GM18909 (cell line): Measurements from ENCODE around the gene MYBPH.

Experiments
- ATAC-seq: cut with Tn5 transposase; IDR thresholded peaks from one replicate; pipeline ENCODE4 v1.9.1; 2021; ENCODE audit warnings: mild to moderate bottlenecking; ENCODE audit not compliant: unreplicated experiment, poor library complexity

MYBPH gene

DNA sequence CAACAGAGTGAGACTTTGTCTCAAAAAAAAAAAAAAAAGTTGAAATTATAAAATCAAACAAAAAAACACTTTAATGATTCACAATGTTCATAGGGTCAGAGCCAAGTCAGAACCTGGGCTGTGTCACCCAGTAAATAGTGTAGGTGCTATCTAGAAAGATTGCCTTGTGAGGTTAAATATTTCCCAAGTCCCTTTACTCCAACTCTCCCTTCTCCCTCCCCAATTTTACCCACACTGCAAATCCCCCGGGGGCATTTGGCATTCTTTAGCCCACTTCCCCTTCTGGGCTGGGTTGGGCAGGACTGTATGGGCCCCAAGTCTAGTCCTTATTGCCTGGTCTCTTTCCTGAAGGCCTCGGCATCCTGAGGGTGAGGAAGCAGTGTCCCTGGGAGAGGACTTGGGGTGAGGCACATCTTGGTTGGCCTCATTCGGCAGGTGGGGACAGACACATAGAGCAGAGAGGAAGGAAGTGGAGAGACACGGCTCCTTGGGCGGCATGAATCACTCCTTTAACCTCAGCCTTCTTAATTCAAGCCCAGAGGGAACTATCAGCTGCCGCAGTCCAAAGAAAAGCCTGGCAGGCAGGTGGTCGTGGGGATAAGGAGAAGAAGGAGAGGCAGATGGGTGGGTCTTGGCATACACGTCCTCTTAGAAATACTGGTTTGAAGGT, 39.9 kb downstream of the MYBPH start:
- no peak for ATAC-seq

DNA sequence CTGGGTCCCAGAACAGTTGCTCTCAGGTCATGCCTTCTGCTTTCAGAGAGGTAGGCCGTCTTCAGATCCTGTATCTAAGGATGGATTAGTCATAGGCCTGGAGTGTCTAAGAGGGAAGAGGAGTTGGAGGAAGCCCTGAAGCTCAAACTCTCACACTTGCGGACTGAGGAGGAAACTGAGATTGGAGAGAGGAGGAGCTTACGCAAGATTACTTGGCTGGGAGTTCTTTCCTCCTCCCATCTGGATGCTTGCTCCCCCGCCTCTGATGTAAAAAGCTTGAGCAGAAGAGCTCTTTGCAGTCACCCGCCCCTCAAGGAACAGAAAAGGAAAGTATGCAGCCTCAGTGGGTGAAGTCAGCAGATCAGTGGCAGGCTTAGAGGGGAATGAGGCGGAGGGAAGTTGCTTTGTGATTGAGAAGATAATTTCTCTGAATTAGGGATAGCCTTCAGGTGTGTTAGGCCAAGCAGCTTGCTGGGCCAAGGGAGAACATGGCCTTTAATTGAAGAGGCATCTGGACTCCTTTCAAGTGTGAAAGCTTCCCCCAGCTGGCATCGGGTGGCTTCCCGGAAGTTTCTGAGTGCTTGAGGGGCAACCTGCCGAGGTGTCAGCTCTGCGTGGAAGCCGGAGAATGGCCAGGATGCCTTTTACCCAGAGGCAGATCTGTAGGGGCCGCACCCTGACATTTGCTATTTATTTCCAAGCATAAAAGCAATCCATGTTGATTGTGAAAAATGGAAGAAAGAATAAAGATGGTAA, 41.5 kb downstream of the MYBPH start:
- ATAC-seq, result no peak

DNA sequence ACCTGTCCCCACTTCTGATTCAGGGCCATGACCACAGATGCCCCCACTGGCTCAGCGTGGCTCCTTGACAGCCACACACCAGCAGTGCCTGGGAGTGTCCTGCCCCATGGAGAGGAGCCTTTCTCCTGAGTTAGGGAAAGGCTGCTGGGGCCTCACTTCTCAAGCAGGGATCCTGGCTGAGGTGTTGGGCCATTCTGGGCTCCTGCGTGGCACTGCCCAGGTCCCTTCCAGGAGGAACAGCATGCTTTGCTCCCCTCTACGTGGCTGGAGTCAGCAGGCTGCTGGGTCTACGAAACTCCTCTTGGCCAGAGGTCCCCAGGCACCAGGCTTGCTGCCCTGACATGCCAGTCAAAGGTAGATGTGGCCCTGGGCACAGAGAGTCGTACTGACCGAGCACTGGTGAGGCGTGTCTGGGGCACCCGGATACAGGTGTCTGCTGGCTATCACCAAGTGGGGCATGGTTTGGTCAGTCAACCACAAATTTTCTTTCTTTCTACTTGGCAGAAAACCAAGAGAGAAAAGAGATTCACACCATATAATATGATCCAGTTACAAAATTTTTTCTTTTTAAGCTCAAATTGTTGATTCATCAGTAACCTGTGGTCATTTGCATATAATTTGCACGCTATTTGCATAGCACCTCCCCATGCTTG, 44.0 kb downstream of the MYBPH start:
- no peak for ATAC-seq

DNA sequence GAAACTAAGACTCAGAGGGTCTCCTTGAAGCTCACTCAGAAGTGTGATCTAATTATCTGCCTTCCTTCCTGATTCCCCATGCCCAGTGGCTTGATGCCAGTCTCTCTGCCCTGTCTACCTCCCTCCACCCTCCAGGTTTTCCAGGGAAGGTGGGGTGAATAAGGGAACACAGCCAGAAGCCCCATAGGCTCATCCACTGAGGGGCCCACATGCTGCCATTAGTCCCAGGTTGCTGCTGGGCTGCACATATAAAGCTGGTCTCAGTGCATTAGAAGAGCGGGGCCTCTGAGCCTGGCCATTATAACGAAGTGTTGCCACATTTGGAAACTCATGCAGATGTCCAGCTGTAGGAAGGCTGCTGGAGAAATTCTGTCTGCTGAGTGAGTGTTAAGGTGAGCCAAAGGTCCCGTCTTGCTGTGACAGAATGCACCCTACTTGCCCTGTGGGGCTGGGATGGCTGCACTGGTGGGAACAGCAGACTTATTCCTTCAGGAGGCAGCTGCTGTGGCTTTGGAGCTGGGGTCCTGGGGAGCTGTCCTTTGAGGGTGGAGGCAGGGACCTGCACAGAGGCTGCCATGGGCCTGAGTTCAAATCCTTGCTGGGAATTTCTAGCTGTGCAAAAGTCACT, 45.2 kb downstream of the MYBPH start:
- ATAC-seq, result no peak

DNA sequence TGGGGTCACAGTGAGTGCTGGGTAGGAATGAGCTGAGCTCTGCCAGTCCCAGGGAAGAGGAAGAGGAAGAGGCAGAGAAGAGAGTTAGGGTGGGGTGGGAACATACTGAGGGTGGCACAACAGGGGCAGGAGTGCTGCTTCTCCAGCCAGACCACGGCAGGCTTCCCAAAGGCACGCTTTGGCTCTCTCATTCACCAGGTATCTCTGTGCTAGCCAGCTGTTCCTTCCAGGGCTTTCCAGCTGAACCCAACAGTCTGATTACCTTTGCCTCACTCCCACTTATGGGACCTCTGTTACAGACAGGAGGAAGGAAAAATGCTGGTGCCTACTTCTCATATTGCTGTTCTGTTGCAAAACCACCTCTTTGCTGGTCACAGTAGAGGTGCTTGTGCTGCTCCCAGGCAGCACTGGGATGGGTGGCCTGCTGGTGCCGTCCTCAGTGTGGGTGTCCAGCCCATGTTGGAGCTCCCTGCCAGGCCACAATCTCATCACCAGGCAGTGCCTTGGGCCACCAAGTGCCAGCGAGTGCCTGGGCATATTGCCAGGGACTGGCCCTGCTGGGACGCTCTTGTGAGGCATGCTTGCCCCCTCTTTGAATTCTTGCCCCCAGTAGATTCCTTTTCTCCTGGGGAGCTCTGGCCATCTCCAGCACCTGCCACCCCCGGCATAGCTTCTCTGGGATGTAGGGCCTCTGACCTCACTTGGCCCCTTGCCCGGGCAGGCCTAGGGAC, 46.0 kb downstream of the MYBPH start:
- ATAC-seq, result no peak

DNA sequence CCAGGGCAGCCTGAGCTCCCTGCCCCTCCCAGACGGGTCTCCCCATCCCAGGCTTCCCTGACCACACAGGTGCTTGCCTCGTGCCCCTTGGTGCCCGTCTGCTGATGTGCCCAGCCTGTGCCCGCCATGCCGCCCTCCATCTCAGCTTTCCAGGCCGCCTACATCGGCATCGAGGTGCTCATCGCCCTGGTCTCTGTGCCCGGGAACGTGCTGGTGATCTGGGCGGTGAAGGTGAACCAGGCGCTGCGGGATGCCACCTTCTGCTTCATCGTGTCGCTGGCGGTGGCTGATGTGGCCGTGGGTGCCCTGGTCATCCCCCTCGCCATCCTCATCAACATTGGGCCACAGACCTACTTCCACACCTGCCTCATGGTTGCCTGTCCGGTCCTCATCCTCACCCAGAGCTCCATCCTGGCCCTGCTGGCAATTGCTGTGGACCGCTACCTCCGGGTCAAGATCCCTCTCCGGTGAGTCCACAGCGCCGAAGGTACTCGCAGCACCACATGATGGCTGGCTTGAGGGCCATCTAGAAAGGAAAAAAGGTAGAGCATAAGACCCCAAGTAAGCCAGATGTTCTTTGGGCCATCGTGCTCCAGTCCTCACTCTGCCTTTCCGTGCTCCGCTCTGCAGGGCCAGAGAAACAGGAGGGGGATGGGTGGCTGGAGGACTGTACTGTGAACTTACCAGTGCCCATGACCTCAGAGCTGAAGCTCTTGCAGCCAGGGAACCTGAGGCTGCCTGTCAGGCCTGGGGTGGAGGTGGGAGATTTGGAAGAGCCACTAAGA, 46.7 kb downstream of the MYBPH start:
- no peak for ATAC-seq

DNA sequence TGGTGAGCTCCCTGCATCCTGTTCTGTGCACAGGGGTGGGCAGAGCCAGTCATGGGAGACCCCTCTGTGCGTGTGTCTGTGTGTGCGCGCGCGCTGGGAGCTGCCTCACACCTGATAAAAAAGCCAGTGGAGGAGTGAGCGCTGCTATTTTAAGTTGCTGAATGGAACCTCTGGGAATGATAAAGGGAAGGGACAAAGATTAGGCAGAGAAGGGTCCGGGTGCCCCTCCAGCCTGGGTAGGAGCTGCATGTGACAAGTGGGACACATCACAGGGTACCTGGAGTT, 47.3 kb downstream of the MYBPH start:
- no peak for ATAC-seq

DNA sequence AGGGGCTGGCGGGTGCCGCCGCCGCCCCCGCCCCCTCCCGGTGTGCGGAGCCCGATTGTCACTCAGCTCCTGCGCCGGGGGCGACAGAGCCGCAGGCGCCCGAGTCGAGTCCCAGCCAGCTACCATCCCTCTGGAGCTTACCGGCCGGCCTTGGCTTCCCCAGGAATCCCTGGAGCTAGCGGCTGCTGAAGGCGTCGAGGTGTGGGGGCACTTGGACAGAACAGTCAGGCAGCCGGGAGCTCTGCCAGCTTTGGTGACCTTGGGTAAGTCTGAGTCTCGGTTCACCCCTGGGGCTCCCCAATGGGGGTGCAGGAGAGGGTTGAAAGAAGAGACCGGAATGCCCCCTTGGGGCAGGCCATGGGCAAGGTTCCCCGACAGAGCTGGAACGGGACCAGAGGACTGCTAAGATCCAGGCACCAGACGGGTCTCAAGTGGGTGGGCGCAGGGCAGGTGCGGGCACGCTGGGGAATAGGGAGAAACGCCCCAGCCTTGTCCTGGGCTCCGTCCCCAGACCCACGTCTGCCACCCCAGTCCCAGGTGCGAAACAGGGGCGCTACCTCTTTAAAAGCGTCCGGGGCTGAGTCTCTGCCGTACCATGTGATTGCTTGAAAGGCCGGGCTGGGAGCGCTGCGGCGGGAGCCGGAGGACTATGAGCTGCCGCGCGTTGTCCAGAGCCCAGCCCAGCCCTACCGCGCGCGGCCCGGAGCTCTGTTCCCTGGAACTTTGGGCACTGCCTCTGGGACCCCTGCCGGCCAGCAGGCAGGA, 47.8 kb downstream of the MYBPH start, which contains the start of gene ADORA1:
Gene ADORA1, plus strand, starts transcription at position 61 of the 765 bp plus-strand sequence. CDS start 1,116 bp downstream, outside the sequence.
- ATAC-seq, result no peak

DNA sequence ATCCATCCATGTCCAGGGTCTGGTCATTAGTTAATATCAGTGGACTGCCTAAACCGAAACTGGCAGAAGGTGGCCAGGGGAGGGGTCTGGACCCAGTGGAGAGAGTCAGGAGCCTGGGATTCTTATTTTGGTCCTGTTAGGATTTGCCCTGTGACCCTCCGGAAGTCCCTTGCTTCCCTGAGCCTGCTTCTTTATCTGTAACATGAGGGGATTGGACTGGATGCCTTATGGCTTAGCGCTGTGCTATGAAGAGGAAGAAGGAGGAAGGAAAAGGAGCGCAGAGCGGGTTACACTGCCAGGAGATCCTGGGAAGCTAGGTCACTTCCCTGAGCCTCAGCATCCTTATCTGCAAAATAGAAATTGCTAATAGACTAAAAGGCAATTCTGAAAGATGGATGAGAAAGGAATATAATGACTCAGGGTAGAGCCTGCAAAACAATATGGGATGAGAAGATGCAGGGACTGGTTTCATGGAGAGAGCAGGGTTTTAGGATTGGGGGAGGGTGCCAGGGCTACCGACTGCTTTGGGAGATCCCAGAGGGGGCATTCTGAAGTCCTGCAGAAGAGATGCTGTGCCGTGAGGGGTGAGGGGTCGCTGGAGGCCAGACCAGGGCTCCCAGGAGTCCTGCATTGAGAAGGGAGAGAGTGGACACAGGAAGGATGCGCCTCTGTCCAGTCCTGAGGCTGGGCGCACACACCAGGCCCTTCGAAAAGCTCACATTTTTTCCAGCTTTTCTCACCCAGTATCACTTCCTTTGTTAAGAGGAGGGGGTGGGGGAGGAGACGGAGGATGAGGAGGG, 48.6 kb downstream of the MYBPH start:
- ATAC-seq, result no peak

DNA sequence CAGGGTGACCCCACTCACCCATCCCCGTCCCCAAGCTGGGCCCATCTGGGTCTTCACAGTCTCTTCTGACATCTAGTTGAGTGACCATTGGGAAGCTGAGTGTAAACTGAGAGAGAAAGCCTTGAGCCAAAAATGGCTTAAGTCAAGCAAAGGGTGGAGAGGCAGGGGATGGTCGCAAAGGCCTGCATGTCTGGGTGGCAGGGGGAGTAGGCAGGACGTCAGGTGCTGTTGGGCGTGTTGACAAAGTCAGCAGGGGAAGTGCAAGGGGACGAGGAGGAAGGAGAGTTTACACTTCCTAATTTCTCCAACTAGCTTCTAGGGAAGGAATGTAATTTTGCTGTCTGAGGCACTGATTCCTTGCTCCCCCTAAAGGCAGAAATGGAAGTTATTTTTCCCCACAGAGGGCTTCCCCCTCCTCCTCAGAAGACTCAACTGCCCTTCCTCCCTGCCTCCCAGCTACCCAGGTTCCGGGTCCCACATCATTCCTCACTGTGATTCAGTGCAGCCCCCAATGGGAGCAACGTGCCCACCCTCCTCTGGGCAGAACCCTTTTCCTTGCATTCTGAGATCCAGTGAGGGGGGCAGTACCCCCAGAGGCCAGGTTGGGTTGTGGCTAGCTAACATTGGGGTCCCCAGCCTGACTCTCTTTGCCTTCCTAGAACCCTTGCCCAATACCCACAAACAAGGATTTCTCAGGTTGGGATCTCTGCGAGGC, 49.3 kb downstream of the MYBPH start:
- ATAC-seq, result no peak

DNA sequence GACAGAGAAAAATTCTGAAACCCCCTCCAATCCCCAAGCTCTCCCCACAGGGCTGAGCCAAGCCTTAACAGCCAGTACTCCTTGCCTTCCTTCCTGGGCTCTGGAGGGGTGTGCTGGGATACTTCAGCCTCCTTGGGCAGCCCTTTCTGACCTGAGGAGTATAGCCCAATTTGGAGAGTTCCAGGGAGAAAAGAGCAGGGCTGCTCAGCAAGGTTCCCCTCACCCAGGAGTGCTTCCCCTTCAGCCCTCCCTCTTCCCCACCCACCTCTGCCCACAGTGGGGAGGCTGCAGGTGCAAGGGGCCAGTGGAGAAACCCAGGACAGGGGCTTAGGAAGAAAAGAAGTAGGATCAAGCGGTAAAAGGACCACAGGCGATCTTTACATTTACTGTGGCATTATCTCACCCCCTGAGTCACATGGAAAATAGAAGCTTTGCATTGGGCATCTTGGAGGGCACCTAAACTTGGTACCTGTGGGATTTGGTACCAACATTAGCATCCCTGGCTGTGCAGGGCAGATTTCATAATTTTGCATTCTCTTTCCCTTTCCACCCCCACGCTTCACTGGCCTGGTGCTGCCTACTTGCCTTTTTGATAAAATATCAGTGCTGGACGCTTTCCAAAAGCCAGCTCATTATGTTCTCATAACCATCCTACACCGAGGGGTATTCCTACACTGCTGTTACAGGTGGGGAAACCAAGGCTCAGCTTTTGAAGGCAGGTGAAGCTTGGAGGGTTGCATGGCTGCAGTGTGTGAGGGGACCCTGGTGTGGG, 50.9 kb downstream of the MYBPH start:
- ATAC-seq, result no peak

DNA sequence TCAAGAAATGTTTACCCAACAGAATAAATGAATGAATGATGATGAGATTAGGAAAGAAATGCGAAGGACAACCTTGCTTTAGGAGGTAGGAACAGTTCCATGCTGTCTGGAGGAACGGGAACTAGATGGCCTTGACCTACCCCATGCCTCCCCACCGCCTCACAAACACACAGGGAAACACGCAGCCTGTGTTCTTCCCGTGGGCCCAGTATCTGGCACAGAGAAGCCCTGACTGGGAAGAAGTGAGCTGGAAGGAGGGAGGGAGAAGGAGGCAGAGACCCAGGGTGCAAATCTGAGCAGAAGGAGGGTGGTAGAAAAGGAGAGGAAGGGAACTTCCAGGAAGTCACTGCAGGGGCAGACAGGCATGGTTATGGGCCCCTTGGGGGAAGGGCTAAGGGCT, 51.6 kb downstream of the MYBPH start:
- no peak for ATAC-seq

DNA sequence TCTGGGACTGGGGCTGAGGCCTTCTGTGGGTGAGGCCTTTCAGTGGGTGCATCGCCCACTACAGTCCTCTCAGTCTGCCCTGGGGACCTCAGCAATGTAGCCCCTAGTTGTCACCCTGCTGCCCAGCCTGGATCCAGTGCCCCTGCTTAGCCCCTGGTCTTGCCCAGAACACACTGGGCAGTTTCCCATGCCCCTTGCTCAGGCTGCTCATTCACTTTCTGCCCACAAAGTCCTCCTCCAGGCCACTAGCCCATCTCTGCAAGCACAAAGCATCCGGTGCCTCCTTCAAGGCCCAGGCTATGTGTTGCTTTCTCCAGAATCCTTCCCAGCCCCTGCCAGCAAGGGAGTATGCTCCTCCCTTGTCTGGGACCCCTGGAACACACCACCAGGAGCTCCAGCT, 53.5 kb downstream of the MYBPH start:
- no peak for ATAC-seq

DNA sequence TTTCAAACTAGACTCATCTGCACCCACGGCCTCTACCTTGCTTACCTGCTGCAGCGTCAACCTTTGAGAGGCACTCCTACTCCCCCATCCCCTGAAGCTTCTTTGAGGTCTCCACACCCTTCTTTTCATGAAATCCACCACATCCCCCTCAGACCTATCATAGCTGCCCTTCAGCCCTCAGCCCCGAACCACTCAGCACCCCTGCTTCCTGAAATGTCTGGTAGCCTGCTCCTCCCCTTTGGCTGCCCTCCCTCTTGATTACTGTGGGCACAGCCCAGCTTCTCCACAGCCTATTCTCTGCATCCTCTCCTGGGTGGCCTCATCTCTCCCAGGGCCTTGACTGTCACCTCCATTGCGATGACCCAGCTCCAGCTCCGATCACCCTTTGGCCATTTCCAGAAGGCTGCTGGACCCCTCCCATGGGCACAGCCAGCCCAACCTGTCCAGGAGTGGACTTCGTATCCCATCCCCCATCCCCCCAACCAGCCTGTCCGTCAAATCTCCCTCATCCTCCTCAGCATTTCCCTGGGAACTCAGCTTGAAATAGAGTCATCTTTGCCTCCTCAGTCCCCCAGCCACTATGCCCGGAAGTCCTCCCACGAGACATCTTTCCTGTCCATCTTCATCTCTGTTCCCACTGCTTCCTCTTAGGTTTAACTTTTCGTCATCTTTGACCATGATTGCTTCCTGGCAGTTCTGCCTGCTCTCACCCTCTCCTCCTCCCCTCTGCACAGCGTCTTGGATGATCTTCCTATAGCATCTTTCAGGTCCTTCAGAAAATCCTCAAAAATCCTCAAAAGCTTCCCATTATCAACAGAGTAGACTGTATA, 54.2 kb downstream of the MYBPH start:
- no peak for ATAC-seq

DNA sequence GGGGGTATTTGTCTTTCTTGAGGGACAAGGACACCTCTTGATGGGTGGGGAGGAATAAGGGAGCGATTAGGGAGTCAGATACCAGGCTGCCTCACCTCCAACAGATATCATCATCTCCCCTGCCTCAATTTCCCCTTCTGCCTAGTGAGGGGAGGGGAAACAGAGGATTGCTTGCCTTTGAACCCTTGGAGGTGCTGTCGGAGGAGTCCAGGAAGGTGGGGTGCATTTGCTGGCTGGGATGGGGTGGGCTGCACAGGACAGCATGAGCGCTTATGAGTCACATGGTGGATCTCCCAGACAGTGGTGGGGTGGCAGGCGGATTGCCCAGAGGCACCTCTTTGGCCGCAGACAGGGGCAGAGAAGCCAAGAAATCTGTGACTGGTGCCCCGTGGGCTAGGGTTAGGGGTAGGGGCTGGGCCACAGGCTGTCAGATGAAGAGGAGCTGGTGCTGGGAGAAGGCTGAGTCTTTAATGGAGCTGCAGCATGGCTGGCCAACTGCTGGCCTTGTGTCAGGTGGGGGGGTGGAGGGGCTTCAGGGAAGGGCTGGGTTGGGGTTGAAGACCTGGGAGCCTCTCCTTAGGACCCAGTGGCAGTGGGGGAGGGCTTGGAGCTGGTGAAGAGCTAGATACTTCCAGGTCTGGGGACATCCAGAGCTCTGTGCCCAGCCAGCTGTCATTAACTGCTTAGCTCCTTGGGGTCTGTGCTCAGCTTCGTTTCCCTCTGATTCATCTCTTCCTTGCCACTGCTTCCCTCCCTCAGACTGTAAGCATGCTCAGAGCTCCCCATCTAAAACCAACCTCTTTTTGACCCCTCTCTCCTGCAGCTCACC, 55.1 kb downstream of the MYBPH start:
- ATAC-seq, result no peak
